PC-9 (cell line): Measurements from ENCODE around the gene ARMC2.

Experiments
- CTCF ChIP-seq: fragments of 200-600 bp; sonication (generic); conservative IDR thresholded peaks from 2 replicates; pipeline ENCODE4 v1.6.1; 2017; ENCODE audit warnings: mixed run types, antibody characterized with exemption, mild to moderate bottlenecking, moderate library complexity
- EZH2 ChIP-seq: fragments of 200-600 bp; sonication (generic); IDR thresholded peaks from 2 replicates; pipeline ENCODE4 v1.8.0; 2017; ENCODE audit warnings: antibody characterized with exemption, low read depth

- TF ChIP-seq CTCF: no peak
- no peak for TF ChIP-seq EZH2
Observed at GRCh38 chr6:108888745-108889144, 40.5 kb downstream of the ARMC2 start.
